BJ (cell line): Measurements from ENCODE around the gene CERS6. TPM values are rescaled to one million over a fixed set of nuclear protein-coding genes. Genes with fewer than 3 reads are reported as not detected.
"Not testable (repeated sequence)": the region's sequence is repeated elsewhere in the genome, so short reads cannot be mapped to it uniquely, and the experiment has no call there.

ENCODE experiments used
- CTCF ChIA-PET: fragments of 350-600 bp; formaldehyde crosslinking; extraction: SDS; loops from one replicate; lab custom pipeline; 2021; ENCODE audit warnings: antibody characterized with exemption, inconsistent platforms; lab: Yijun Ruan, JAX
- POLR2A ChIA-PET: fragments of 300-600 bp; sonication (Branson Sonifier 250); formaldehyde crosslinking; extraction: SDS; loops from one replicate; lab custom pipeline; 2021; ENCODE audit warnings: antibody characterized with exemption; lab: Charles Lee
- DNase-seq: peaks from one replicate; pipeline ENCODE4 v3.0.0-alpha.2; 2011; ENCODE audit warnings: low read depth
- H3K27me3 ChIP-seq: 2 replicates; pipeline ENCODE4 v1.6.0; 2011; ENCODE audit warnings: low read length; ENCODE audit not compliant: control insufficient read depth, insufficient read depth
- H3K36me3 ChIP-seq: 2 replicates; pipeline ENCODE4 v1.5.1; 2011; ENCODE audit warnings: low read length; ENCODE audit not compliant: control insufficient read depth, insufficient read depth
- H3K4me3 ChIP-seq: 2 replicates; pipeline ENCODE4 v1.5.1; 2011; ENCODE audit warnings: low read depth, mild to moderate bottlenecking, control low read depth, low read length
- polyA plus RNA-seq: library from polyadenylated mRNA; depleted of rRNA; stranded (reverse); fragments of >200 nt; gene quantifications from 2 replicates; pipeline ENCODE4 v1.2.3, GENCODE V29; 2011
- TF ChIP-seq, protein P1 (sequence below): IDR thresholded peaks from 2 replicates; pipeline ENCODE4 v1.5.1; 2011; ENCODE audit warnings: low read depth, mild to moderate bottlenecking, control low read depth, inconsistent platforms, low read length, moderate library complexity; ENCODE audit not compliant: insufficient read depth

Gene CERS6
- polyA plus RNA-seq, 1 experiment: 1.6 TPM

- H3K36me3 ChIP-seq: no peaks in the 10 kb centered on the region
- H3K27me3 ChIP-seq: no peaks in the 10 kb centered on the region
- DNase-seq: no peak
- POLR2A ChIA-PET: no interaction called here
- CTCF ChIA-PET: no interaction called here
- H3K4me3 ChIP-seq: no peak overlapping the region
- TF ChIP-seq, protein P1, sequence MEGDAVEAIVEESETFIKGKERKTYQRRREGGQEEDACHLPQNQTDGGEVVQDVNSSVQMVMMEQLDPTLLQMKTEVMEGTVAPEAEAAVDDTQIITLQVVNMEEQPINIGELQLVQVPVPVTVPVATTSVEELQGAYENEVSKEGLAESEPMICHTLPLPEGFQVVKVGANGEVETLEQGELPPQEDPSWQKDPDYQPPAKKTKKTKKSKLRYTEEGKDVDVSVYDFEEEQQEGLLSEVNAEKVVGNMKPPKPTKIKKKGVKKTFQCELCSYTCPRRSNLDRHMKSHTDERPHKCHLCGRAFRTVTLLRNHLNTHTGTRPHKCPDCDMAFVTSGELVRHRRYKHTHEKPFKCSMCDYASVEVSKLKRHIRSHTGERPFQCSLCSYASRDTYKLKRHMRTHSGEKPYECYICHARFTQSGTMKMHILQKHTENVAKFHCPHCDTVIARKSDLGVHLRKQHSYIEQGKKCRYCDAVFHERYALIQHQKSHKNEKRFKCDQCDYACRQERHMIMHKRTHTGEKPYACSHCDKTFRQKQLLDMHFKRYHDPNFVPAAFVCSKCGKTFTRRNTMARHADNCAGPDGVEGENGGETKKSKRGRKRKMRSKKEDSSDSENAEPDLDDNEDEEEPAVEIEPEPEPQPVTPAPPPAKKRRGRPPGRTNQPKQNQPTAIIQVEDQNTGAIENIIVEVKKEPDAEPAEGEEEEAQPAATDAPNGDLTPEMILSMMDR: no peak
Measured at GRCh38 chr2:168501466-168502065, 45.5 kb downstream of the CERS6 start.

- POLR2A ChIA-PET, H3K4me3 ChIP-seq, H3K36me3 ChIP-seq, DNase-seq, H3K27me3 ChIP-seq: not testable (repeated sequence)
- CTCF ChIA-PET: interaction anchor here (1.6 kb wide), 1 partner anchor 9 kb away, joined by 3 read pairs; no protein-coding TSS in a partner anchor
Measured at GRCh38 chr2:168502852-168503251, 46.8 kb downstream of the CERS6 start.

DNA sequence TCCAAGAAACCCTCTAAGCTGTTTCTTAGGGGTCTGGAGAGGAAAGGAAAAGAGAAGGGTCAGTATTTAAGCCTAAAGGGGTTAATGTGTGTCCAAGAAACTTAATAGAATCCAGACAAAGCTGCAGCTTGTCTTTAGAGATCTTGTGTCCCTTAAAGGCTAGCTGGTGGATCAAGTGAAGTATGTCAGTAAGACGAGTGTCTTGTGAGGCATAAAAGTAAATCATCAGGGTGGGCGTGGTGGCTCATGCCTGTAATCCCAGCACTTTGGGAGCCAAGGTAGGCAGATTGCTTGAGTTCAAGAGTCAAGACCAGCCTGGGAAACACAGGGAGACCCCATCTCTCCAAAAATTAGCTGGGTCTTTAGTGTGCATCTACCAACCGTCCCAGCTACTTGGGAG lies 47.8 kb downstream of the CERS6 start:
- POLR2A ChIA-PET: no interaction called here
- TF ChIP-seq, protein P1: no peak
- Histone ChIP-seq H3K4me3 (no peak overlapping the region), H3K27me3 (no peaks in the 10 kb centered on the region), H3K36me3 (no peaks in the 10 kb centered on the region)
- CTCF ChIA-PET: no interaction called here
- no peak for DNase-seq

DNA sequence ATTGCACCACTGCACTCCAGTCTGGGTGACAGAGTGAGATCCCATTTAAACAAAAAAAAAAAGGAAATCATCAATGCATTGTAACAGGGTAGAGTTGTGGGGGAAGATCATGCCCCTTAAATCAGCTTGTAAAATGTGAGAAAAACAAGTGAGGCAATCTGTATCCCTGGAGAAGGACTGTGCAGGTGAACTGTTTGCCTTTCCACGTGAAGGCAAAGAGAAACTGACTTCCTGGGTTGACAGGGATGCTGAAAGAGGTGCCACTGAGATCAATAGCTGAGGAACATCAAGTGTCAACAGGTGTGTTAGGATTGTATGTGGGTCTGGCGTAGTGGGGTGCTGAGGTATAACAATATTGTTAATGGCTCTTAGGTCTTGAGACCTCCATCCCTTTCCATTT lies 48.3 kb downstream of the CERS6 start:
- POLR2A ChIA-PET: no interaction called here
- Histone ChIP-seq H3K4me3 (no peak overlapping the region), H3K27me3 (no peaks in the 10 kb centered on the region), H3K36me3 (no peaks in the 10 kb centered on the region)
- DNase-seq: no peak
- CTCF ChIA-PET: no interaction called here
- TF ChIP-seq, protein P1: no peak

DNA sequence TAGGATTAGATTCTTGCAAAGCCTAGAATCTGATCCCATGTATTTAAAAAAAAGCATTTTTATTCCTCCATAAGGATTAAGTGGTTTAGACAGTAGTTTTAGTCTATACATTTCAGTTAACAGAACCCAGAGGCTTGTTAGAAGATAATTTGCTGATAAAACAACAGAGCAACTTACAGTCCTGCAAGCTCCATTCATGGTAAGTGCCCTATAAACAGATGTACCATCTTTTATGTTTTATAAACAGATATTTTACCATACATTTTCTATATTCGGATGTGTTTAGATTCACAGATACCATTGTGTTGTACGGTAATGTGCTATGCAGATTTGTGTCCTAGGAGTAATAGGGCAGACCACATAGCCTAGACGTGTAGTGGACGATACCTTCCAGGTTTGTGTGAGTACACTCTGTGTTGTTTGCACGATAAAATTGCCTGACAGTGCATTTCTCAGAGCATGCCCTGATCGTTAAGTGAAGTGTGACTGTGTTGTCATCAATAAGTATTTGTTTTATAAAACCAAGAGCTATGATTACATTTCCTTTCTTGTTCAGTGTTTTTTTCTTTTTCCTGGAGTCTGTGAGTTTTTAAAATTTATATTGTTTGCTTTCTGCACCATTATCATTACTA lies 54.2 kb downstream of the CERS6 start:
- TF ChIP-seq, protein P1: no peak
- CTCF ChIA-PET: no interaction called here

More for the DNA sequence above, 54.2 kb downstream of the CERS6 start:
- Histone ChIP-seq H3K27me3 (no peaks in the 10 kb centered on the region), H3K4me3 (no peak overlapping the region), H3K36me3 (no peaks in the 10 kb centered on the region)
- no peak for DNase-seq
- POLR2A ChIA-PET: no interaction called here
